GF-D8 (cell line): ENCODE data around the gene TAP1.
"Not testable (repeated sequence)": the region's sequence is repeated elsewhere in the genome, so short reads cannot be mapped to it uniquely, and the experiment has no call there.

ENCODE experiments used
- DNase-seq: peaks from one replicate; lab custom pipeline; 2025; lab: John Stamatoyannopoulos, UW

TAP1 gene

DNA sequence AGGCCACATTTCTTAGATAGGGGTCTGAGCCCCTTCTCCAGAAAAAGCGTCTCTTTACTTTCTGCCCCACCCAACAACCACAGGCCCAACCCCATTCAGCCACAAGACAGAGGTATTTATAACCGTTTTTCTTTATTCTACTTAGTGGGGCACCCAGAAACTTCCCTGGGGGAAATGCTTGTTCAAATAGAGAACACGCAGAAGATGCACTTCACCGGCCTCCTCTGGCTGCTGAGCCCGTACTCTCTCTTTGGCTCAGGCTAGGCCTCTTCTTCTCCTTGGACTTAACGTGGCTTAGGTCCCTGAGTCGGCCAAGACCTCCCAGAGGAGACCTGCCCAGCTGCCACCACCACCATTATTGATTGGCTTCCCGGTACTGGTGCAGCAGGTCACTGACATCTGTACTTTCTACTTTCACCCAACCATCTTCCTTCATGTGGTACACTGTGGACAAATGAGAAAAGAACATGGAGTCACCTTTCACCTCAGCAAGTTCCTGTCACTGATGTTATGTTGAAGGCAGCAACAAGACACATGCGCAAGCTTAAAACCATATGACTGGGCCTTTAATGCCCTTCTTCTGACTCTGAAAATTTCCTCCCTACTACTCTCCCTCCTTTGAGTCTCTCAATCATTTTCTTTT, 12.8 kb downstream of the TAP1 start:
- DNase-seq = no peak

DNA sequence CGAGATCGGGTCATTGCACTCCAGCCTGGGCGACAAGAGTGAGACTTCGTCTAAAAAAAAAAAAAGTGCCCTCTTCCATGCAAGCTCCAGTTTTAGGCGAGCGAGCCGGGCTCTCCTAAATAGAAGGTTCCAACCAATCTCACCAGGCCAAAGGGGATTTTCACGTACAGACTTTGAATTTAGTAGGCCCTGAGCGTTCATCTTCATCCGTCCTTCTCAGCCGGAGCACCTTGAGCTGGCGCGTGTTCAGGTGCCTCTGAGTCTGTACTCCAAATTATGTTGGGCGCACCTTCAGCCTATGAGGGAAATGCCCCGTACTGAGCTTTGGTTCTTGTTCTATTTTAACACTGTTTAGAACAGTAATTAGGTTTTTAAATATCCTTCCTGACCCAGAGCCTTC, 14.1 kb downstream of the TAP1 start:
- no peak for DNase-seq

DNA sequence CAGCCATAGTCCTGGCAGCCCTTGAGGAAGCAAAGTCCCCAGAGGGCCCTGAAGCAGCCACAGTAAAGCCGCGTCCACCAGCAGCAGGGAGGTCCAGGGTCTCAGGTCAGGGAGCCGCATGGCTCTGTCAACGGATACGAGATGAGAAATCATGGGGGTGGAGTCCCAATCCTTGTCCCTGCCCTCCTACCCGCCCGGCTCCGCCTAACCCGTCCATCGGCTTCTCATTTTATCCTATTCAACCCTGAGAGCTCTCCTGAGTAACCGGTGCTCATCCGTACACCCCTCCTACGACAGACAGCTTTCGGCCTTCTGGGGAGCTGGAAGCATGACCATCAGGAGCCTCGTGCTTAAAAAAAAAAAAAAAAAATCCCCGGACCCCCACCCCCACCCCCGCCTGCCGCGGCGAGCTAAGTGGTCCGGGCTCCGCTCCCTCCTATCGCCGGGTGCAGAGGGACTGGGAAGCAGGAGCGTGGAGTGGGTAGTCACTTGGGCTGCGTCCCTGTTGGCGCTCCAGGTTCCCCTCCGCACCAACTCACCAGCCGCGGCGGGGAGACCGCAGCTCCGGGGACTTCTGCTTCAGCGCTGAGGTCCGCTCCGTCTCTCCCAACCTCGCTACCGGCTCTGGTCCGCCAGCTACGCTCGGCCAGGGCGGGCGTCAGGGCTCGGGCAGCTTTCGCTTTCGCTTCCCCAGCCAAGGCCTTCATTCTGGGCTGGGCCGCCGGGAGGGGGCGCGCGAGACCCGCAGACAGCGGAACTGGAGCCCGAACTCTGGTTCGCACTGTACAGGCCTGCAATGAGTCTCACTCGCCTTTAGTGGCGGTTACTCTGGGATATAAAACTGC, 15.2 kb downstream of the TAP1 start, which contains the start of gene TAP2:
Gene TAP2, minus strand, starts transcription at position 626 of the 845 bp plus-strand sequence. Its CDS starts 506 bp downstream, at position 120.
- DNase-seq = peak; percentile 74

DNA sequence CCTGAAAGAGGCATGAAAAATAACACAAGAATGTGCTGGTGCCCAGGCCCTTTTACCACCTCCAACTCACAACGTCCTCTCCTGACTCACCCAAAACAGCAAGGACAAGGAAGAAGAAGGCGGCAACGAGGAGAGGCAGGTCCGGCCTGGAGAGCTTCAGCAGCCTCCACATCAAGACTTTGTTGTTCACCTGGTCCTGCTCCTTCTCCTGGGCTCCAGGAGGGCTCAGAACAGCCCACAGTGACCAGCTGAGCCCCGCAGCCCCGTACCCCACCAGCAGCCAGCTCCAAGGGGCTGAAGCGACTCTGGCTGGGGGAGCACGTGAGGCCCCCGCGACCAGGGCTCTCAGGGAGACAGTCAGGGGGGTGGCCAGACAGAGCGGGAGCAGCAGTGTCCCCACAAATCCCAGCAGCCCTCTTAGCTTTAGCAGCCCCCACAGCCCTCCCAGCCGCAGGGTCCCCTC, 15.8 kb downstream of the TAP1 start:
- no peak for DNase-seq

DNA sequence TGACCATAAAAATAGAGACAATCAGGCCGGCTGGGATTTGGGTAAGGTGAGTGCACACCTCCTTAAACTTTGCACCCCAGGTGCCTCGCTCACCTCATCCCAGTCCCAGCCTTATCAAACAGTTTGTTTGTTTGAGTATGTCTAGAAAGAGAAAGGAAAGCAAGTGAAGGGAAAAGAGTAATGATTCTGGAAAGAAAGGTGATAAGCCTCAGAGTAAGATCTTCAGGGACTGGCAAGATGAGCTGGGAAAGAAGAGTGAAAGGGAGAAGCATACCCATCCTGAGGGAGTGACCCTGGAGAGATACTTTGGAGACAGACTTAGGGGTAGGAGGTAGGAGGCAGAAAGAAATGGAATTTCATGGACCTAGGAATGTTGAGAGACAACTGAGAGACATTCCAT, 16.6 kb downstream of the TAP1 start:
- no peak for DNase-seq

DNA sequence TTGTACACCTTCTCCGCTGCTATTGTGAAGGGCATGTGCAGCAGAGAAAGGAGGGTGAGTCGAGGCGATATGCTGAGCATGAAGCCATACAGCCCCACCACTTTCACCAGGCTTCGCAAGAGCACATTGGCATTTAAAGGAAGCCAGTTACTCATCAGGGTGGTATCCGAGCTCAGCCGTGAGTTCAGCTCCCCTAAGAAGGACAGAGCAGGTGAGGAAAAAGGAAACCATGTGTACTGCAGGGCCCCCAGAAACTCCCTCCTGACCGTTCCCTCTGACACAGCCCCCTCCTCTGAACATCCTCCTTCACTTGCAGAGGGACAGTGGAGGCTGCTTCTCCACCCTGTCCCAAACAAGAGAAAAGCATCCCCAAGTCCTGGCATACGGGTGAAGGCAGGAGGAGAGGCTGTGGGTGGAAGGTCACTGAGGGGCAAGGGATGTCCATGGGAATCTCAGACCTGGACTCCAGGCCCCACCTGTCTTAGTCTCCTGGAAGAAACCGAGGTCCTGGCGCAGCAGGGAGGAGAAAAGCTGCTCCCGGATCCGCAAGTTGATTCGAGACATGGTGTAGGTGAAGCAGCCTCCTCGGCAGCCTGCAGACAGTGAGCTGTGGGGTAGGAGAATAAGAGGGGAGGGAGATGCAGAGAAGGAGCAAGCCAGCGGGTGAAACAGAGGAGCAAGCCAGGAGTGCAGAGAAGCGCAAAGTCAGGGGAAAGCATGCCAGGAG, 18.2 kb downstream of the TAP1 start:
- DNase-seq = no peak

DNA sequence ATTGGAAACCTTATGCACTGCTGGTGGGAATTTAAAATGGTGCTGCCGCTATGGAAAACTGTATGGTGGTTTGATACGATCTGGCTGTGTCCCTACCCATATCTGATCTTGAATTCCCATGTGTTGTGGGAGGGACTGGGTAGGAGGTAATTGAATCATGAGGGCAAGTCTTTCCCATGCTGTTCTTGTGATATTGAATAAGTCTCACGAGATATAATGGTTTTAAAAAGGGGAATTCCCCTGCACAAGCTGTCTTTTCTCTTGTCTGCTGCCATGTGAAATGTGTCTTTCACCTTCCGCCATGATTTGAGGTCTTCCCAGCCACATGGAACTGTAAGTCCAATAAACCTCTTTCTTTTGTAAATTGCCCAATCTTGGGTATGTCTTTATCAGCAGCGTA, 19.8 kb downstream of the TAP1 start:
- DNase-seq = no peak

DNA sequence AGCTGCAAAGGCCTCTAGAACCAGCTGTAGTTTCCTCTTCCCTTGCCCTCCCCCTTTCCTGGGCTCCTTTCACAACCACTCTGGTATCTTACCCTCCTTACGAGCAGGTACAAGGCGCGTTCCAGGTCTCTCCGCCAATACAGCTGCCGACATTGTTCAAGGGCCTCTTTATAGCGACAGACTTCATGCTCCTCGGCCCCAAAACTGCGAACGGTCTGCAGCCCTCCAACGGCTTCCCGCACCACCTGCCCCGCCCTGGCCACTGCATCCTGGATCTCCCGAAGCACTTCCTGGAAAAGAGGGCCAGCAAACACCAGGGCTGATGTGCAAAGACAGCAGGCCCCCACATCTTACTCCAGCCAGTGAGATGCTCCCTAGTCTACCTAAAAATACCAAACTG, 21.0 kb downstream of the TAP1 start:
- no peak for DNase-seq

DNA sequence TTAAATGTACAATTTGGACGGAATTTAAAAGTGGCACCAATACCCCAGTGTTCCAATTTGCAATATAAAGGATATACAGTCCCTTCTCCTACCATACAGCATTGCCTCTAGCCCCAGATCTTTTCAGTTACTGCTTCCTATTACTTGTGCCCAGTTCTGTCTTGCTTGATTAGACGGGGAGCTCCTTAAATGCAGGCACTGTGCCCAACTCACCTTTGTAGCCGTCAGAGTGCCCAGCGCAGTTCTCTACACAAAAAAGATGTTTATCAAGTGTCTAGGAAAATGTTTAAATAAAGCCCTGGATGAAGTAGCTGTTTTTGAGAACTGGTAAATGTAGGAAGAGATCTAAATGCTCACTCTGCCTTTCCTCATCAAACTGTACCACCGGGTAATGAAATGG, 22.6 kb downstream of the TAP1 start:
- no peak for DNase-seq

DNA sequence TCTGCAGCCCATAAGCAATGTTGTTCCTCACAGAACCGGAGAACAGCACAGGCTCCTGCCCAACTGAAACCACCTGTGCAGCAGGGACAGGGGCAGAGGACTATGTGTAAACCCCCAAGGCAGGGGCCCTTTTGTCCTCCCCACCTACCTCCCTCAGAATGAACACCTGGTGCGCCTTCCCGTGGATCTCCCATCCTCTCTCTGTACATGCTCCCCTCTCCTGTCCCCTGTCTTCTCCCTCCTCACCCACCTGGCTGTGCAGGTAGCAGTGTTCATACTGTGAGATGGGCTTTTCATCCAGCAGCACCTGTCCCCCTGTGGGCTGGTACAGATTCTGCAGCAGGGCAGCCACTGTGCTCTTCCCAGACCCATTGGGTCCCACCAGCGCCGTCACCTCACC, 23.5 kb downstream of the TAP1 start:
- no peak for DNase-seq

DNA sequence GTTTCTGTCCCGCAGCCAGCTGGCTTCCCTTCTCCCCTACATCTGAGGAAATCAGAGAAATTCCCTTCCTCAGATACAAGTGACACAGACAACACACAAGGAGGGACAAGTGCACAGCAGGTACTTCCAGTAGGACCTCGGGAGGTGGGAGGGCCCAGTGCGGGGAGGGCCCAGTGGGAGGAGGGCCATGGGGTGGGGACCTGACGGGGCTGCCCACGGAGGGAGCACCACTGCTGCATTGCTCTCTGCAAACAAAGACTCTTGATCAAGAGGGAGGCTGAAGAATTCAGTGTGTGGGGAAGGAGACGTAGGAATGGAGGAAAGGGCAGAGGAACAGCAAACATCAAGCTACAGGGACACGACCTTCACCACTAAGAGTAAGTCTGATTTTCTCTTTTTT, 24.0 kb downstream of the TAP1 start:
- DNase-seq = no peak

DNA sequence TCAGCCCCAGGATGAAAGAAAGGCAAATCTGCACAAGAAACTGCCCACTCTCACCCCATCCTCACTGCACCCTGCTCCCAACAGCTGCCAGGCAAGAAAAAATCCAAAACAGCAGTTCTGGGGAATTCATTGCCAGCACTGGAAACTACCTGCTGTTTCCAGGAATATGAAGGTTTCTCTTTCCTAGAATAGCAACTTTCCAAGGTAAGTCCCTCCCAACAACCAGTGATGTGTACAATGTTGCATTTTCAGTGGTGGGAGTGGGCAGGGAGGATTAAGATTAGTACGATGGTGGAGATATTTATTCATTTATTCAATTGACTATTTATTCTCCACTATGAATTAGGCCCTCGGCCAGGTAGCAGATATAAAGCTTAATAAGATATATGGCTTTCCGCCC, 26.5 kb downstream of the TAP1 start:
- no peak for DNase-seq

DNA sequence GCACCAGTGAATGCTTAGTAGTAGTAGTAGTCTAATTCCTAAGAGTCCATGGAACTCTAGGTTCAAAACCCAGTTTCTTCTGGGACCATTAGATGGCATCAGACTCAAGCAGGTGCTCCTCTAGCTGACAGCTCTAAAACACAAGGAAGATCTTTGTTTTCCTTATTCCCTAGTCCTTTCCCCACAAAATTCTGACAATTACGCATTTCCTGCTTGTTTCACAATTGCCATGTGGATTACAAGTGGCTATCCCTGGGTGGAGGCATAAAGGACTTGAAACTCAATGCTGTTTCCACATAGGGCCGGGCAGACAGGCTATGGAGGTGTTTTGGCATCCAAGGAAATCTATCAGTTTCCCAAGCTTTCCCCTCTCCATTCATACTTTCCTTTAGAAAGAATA, 27.5 kb downstream of the TAP1 start:
- no peak for DNase-seq

DNA sequence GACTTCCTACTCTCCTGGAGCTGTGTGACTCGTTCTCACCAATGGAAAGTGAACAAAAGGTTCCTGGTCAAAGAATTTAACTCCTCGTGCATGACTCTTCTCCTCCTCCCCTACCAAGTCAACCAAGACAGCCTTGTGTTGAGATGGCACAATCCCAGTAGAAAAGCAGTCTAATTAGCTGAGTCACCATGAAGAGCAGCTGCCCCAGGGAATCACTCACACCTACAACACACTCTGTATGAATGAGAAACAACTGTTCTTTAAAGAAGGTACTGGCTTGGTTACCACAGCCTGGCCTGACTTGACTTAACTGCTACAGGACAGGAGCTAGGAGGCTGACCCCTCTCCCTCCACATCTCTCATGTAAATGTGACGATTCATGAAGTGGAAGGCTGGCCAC, 33.8 kb downstream of the TAP1 start:
- DNase-seq = no peak

DNA sequence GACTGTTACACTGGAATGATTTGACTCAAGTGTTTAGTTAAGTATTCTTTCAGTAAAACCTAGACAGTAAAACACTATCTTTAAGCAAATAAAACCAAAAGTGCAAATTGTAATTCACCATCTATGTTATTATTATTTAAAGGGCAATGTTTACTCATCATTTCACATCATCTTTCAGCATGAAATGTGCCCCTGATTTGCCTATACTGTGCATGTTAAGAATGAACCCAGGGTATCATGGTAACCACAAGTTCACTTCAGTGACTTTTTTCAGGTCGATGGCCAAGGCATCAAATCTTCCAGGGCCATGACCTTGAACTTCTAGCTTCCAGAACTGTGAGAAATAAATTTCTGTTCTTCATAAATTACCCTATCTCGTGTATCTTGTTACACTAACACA, 34.6 kb downstream of the TAP1 start:
- DNase-seq = no peak

DNA sequence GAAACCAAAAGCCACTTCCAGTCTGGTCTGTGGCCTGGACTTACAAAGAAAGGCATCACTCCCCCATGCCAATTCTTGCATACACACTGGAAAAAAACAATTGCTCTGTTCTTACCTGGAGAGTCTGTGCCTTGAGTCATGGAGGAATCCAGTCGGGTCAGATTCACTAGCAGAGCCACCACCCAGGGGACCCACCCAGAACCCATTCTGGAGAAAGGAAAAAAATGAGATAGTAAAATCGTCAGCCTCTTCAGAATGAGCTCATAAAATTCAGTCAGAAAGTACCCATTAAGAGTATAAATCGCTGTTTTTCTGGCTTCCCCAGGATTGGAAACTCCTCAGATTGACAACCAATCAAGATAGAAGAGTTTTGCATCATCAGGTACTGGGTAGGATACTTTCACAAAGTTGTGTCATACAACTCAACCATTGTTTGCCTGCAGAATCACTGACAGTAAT, 36.7 kb downstream of the TAP1 start, which contains the start of gene HLA-DOB:
Gene HLA-DOB, minus strand, starts transcription at position 257 of the 459 bp plus-strand sequence. Its CDS starts 51 bp downstream, at position 206.
- DNase-seq = no peak

DNA sequence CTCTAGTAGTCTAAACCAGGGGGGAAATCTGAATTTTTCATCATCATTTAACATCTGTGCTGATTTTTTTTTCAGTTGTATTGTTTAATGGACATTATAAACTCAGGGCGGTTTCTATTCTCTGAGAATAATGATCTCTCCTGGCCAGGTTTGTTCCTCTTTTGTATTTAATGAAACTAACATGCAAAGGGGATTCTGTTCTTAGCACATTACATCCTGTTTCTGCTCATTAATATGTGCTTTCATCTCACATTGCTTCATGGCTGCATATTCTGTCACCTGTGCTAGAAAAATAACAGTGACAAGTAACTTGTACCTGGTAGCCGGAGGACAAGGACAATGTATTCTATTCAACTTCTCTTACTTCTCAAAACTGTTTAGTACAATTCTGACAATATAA, 37.5 kb downstream of the TAP1 start:
- DNase-seq = no peak

DNA sequence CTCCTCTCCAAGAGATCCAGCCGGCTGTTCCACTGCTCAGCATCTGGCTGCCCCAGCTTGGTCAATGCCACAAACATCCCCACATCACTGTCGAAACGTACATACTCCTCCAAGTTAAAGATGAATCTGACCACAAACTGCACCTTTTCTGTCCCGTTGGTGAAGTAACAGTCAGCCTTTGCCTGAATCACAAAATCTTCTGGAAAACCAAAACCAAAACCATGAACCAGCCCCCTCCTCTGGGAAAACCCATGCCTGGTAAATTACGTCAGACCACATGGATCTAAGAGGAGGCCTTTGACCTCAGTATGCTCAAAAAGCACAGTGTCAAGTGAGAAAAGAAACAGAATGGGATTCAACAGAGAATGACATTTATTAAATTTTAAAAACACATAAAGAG, 38.4 kb downstream of the TAP1 start:
- DNase-seq = no peak

DNA sequence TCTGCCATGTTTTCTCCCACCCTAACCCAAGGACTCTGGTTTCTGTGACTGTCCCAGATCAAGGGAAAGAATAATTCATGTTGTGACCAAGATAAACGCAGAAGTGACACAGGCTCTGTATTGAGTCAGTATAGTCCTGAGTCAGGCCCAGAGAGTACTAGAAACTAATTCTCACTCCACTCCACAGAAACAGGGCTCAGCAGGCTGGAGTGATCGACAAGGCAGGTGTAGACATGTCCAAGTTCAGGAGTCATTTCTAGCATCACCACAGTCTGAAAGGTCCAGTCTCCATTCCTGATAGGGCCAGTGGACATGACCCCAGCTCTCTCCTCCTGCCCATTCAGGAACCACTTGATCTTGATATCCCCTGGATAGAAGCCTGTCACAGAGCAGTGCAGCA, 39.4 kb downstream of the TAP1 start:
- DNase-seq = no peak

DNA sequence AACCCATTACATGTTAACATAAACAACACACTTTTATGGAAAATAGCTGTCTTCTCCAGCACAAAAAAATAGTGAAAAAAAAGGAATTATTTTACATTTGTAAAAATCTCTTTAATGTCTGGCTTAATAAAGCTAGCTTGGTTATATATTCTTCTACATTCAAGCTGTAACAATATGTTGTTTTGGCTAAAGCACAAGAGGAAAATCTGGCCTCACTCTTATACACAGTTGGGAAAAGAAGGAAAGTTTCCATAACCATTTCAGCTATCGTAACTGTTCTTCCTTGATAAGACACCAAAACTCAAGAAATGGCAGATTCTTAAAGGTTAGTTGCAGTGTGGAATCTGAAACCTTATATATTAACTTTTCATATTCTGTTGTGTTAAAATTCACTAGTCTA, 44.3 kb downstream of the TAP1 start:
- DNase-seq = no peak

DNA sequence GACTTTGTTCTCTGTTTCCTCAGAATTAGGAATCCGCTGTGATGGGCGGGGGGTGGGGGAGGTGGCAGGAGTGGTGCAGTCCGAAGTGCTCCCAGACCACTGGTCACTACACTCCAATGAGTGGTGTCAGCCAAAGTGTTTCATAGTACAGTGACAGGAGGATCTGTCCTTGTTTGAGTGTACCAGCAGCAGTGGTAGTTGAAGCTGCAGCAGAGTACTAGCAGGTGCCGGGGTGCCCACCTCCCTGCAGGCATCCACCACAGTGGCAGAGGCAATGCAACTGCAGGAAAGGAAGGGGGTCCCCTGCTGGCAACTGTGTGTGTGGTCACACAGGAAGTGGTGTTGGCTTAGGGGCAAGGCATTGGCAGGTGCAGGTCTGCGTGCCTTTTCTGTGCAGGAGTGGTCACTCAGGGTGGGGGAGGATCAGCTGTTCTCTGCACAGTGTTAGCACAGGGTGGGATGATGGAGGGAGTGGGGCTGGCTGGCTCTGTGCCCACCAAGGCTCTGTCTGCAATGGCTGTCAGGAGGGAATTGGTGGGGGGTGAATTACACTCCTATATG, 46.4 kb downstream of the TAP1 start:
- DNase-seq = no peak

DNA sequence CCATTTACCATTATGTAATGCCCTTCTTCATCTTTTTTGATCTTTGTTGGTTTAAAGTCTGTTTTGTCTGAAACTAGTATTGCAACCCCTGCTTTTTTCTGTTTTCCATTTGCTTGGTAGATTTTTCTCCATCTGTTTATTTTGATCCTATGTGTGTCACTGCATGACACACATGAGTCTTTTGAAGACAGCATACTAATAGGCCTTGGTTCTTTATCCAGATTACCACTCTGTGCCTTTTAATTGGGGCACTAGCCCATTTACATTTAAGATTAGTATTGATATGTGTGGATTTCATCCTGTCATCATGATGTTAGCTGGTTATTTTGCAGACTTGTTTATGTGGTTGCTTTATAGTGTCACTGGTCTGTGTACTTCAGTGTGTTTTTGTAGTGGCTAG, 48.1 kb downstream of the TAP1 start:
- not testable (repeated sequence) for DNase-seq
